Upper lobe of left lung (tissue), 6 donors: Measurements from ENCODE around the gene MTHFD2. TPM values are rescaled to one million over a fixed set of nuclear protein-coding genes. Genes with fewer than 3 reads are reported as not detected.

Experiments used
- ATAC-seq, 2 donors: fragments of 200-7000 bp; cut with Tn5 transposase; one replicate each; pipeline ENCODE4 v1.9.1; 2022; ENCODE audit warnings: mild to moderate bottlenecking in 2 of 2, moderate library complexity in 2 of 2; ENCODE audit not compliant: low FRiP score in 2 of 2
- DNase-seq, 2 donors: peaks; one replicate each; pipeline ENCODE4 v3.0.0-alpha.2; 2019 to 2020
- H3K27ac ChIP-seq, 4 donors: fragments of 200-600 bp; sonication (generic); one replicate each; pipeline ENCODE4 v1.5.1; 2016 to 2019
- H3K27me3 ChIP-seq, 4 donors: fragments of 200-600 bp; sonication (generic); one replicate each; pipeline ENCODE4 v1.5.1; 2017 to 2019
- H3K36me3 ChIP-seq, 4 donors: fragments of 200-600 bp; sonication (generic); one replicate each; pipeline ENCODE4 v1.5.1; 2016 to 2019
- H3K4me1 ChIP-seq, 4 donors: fragments of 200-600 bp; sonication (generic); one replicate each; pipeline ENCODE4 v1.5.1; 2018 to 2019
- H3K4me3 ChIP-seq, 4 donors: fragments of 200-600 bp; sonication (generic); one replicate each; pipeline ENCODE4 v1.5.1; 2017 to 2019; ENCODE audit warnings: mild to moderate bottlenecking in 2 of 4, moderate library complexity in 1 of 4
- H3K9me3 ChIP-seq, 4 donors: fragments of 200-600 bp; sonication (generic); one replicate each; pipeline ENCODE4 v1.5.1; 2018 to 2019
- CTCF ChIP-seq, 6 experiments: fragments of 450-650 bp in 4 of 6; fragments of 200-600 bp in 2 of 6; sonication (generic) in 2 of 6; IDR thresholded peaks; one replicate each; pipeline ENCODE4 v1.5.1; 2016 to 2019; ENCODE audit warnings: antibody characterized with exemption in 6 of 6
- EP300 ChIP-seq, 4 donors: sonication (generic); formaldehyde crosslinking; IDR thresholded peaks; one replicate each; pipeline ENCODE4 v1.5.1; 2017; ENCODE audit warnings: antibody characterized with exemption in 4 of 4, control low read depth in 2 of 4
- POLR2A ChIP-seq, 4 donors: fragments of 450-650 bp; IDR thresholded peaks; one replicate each; pipeline ENCODE4 v1.5.1; 2016 to 2017; ENCODE audit warnings: antibody characterized with exemption in 4 of 4, mild to moderate bottlenecking in 2 of 4
- POLR2AphosphoS5 ChIP-seq, 2 donors: sonication (generic); formaldehyde crosslinking; IDR thresholded peaks; one replicate each; pipeline ENCODE4 v1.5.1; 2017; ENCODE audit warnings: antibody characterized with exemption in 2 of 2
- WGBS, 2 donors: methylation state at CpG; one replicate each; pipeline ENCODE4 v1.1.5; 2017 to 2018; 5-methylcytosine and 5-hydroxymethylcytosine counted together
- total RNA-seq, 6 donors: library from RNA; depleted of rRNA in 4 of 6; stranded (reverse); fragments of >200 nt in 4 of 6; gene quantifications; one replicate each; pipeline versions ENCODE4 v1.1.0 to v1.2.1, GENCODE V29; 2016 to 2021
- donor health status: DM: no; HTN: no; CAD: no; lungs with moderate emphysema.
- donor health status: DM: no; HTN: yes; CAD: no; lungs with severe emphysema.

Gene MTHFD2
- total RNA-seq, 6 donors from 2014 or later, result 8.4 to 68.1 (median 34.5) TPM

- Histone ChIP-seq H3K9me3 (no peaks in the 10 kb centered on the region), H3K27ac (no peak overlapping the region), H3K4me3 (no peak overlapping the region), H3K36me3 (peaks cover 0 to 4% (median 0%) of the 10 kb centered on the region in 4 donors), H3K4me1 (peaks cover 0 to 4% (median 0%) of the 10 kb centered on the region in 4 donors), H3K27me3 (no peaks in the 10 kb centered on the region)
- DNase-seq (peak in 1 of 2 donors; percentile 49), ATAC-seq (peak in 1 of 2 donors; percentile 65)
- TF ChIP-seq CTCF (IDR thresholded peaks at IDR 0.05), result peak in 5 of 6 experiments; percentile 21 to 55 (median 43)
- TF ChIP-seq POLR2A (IDR thresholded peaks at IDR 0.05), result no peak
- TF ChIP-seq POLR2AphosphoS5 (IDR thresholded peaks at IDR 0.05), result no peak
- TF ChIP-seq EP300 (IDR thresholded peaks at IDR 0.05), result no peak
- 16 to 28% methylated on average over 4 of the region's 4 CpGs for WGBS, 2 donors
Measured at GRCh38 chr2:74267068-74267467, 68.7 kb downstream of the MTHFD2 start.

Other genes with a start within 250 kb of the MTHFD2 start
- gene TET3, start 213.7 kb upstream of the MTHFD2 start, total RNA-seq, result 10 to 100 TPM; 17.3 to 53.4 (median 23.6) TPM
- 10 to 100 TPM; 19.2 to 37.7 (median 24.3) TPM for gene BOLA3, start 50.7 kb upstream of the MTHFD2 start, total RNA-seq
- gene MOB1A, start 19.7 kb upstream of the MTHFD2 start, total RNA-seq, result 100 to 1,000 TPM in 2 of 6 donors, 10 to 100 TPM in 4; 23.1 to 143 (median 94.5) TPM
- gene SLC4A5, start 144.8 kb downstream of the MTHFD2 start, total RNA-seq, result 10 to 100 TPM in 3 of 6 donors, 1 to 10 TPM in 3; 3.2 to 47.1 (median 11.0) TPM
- gene DCTN1, start 181.7 kb downstream of the MTHFD2 start, total RNA-seq, result 100 to 1,000 TPM; 106 to 260 (median 147) TPM
- gene C2orf81, start 223.0 kb downstream of the MTHFD2 start, total RNA-seq, result 10 to 100 TPM in 2 of 6 donors, 1 to 10 TPM in 4; 2.6 to 12.3 (median 5.7) TPM
- 10 to 100 TPM in 4 of 6 donors, 1 to 10 TPM in 2; 8.4 to 28.2 (median 13.3) TPM for gene WDR54, start 223.1 kb downstream of the MTHFD2 start, total RNA-seq
- 10 to 100 TPM; 26.7 to 95.3 (median 34.0) TPM for gene RTKN, start 243.3 kb downstream of the MTHFD2 start, total RNA-seq